H1 (cell line): ENCODE measurements around the gene LSM14B. TPM values are rescaled to one million over a fixed set of nuclear protein-coding genes. Genes with fewer than 3 reads are reported as not detected.

ENCODE experiments used
- ATF3 ChIP-seq: IDR thresholded peaks from 2 replicates; pipeline ENCODE4 v1.6.1; 2011; ENCODE audit warnings: low read depth, mild to moderate bottlenecking, low read length; ENCODE audit not compliant: insufficient read depth
- BCL11A ChIP-seq, 2 experiments: IDR thresholded peaks; one replicate each; pipeline ENCODE4 v1.6.1; 2011; ENCODE audit warnings: low read depth in 2 of 2, low read length in 2 of 2, mild to moderate bottlenecking in 2 of 2
- CHD1 ChIP-seq: IDR thresholded peaks from 2 replicates; pipeline ENCODE4 v1.6.1; 2012; ENCODE audit warnings: low read depth, low read length, improper control_type of control experiment
- CHD7 ChIP-seq: fragments of 300-600 bp; sonication (generic); IDR thresholded peaks from 2 replicates; pipeline ENCODE4 v1.7.1; 2012; ENCODE audit warnings: low read length, moderate library complexity, mild to moderate bottlenecking, inconsistent platforms; ENCODE audit not compliant: insufficient replicate concordance
- CTBP2 ChIP-seq: IDR thresholded peaks from 2 replicates; pipeline ENCODE4 v1.7.0; 2011; ENCODE audit warnings: borderline replicate concordance, mild to moderate bottlenecking, moderate library complexity, mixed read lengths, low read length; ENCODE audit not compliant: insufficient read depth, insufficient read length
- EP300 ChIP-seq, 2 experiments: IDR thresholded peaks; 1 replicate in 1 of 2; 2 replicates in 1 of 2; pipeline ENCODE4 v1.6.1; 2011 to 2012; ENCODE audit warnings: low read depth in 2 of 2, low read length in 2 of 2, mild to moderate bottlenecking in 2 of 2, borderline replicate concordance in 1 of 2, inconsistent platforms in 1 of 2, moderate library complexity in 1 of 2
- GTF2F1 ChIP-seq: IDR thresholded peaks from 2 replicates; pipeline ENCODE4 v1.6.1; 2012; ENCODE audit warnings: low read depth, low read length, improper control_type of control experiment, borderline replicate concordance
- KDM5A ChIP-seq: fragments of 200-600 bp; IDR thresholded peaks from 2 replicates; pipeline ENCODE4 v1.7.1; 2012; ENCODE audit warnings: mild to moderate bottlenecking, low read length, inconsistent platforms, mixed read lengths
- NRF1 ChIP-seq: IDR thresholded peaks from 2 replicates; pipeline ENCODE4 v1.6.1; 2011; ENCODE audit warnings: mild to moderate bottlenecking, low read depth, low read length, improper control_type of control experiment
- SIN3A ChIP-seq, 2 experiments: IDR thresholded peaks in 1 of 2; conservative IDR thresholded peaks in 1 of 2; 2 replicates each; pipeline ENCODE4 v1.6.1; 2011 to 2012; ENCODE audit warnings: low read length in 2 of 2, improper control_type of control experiment in 1 of 2, low read depth in 1 of 2, mild to moderate bottlenecking in 1 of 2
- SUZ12 ChIP-seq: fragments of 200-600 bp; sonication (generic); IDR thresholded peaks from 2 replicates; pipeline ENCODE4 v1.6.1; 2012; ENCODE audit warnings: mild to moderate bottlenecking, inconsistent platforms, low read length, moderate library complexity, mixed read lengths
- polyA plus RNA-seq, 7 experiments: library from polyadenylated mRNA; depleted of rRNA in 3 of 7; stranded (reverse) in 5 of 7; unstranded in 2 of 7; fragments of >200 nt in 5 of 7; fragments of 200-250 nt in 2 of 7; gene quantifications; 1 replicate in 5 of 7; 2 replicates in 1 of 7; 4 replicates in 1 of 7; pipeline versions ENCODE4 v1.2.1 to v1.2.3, GENCODE V29; 2011 to 2013; ENCODE audit warnings: missing spikeins in 2 of 7, mixed read lengths in 2 of 7
- total RNA-seq: library from RNA; stranded (reverse); fragmentation: NEBNext Ultra II Directional; extraction: Animal tissue kit (Norgen Biotek cat#: 25700); gene quantifications from 2 replicates; pipeline ENCODE4 v1.2.1, GENCODE V29; 2021

The LSM14B gene
- total and polyA plus RNA-seq, 2 of the 8 experiments (the other 6 are each of a cell fraction or from before 2014, with no cell fraction given) = 58.3 to 65.6 TPM

- no peak for TF ChIP-seq CHD7
- no peak for TF ChIP-seq GTF2F1
- no peak for TF ChIP-seq EP300 (IDR thresholded peaks at IDR 0.05; ENCODE audit: borderline replicate concordance in 1 of 2, low read depth in 2 of 2, low read length in 2 of 2)
- no peak for TF ChIP-seq KDM5A
- no peak for TF ChIP-seq BCL11A (IDR thresholded peaks at IDR 0.05; ENCODE audit: low read depth in 2 of 2, low read length in 2 of 2)
- no peak for TF ChIP-seq ATF3
- TF ChIP-seq CHD1 = no peak
- no peak for TF ChIP-seq SIN3A (conservative IDR thresholded peaks at IDR 0.05 in 1 of 2, IDR thresholded peaks at IDR 0.05 in 1 of 2; ENCODE audit: low read depth in 1 of 2, low read length in 2 of 2)
- no peak for TF ChIP-seq CTBP2
- no peak for TF ChIP-seq NRF1
- TF ChIP-seq SUZ12 = no peak
Observed at GRCh38 chr20:62085206-62085605, 37.1 kb upstream of the LSM14B start (continued).
